Spleen (tissue), 11 donors: ENCODE data around the gene PTER. TPM values are rescaled to one million over a fixed set of nuclear protein-coding genes. Genes with fewer than 3 reads are reported as not detected.

Experiments used
- DNase-seq: peaks from one replicate; pipeline ENCODE4 v3.0.0-alpha.2; 2020
- H3K27ac ChIP-seq, 8 donors: fragments of 200-600 bp; sonication (generic) in 7 of 8; 1 replicate in 4 of 8; 2 replicates in 4 of 8; pipeline versions ENCODE4 v1.5.0 to v1.8.0; 2016 to 2021; ENCODE audit warnings: inconsistent platforms in 4 of 8, mild to moderate bottlenecking in 4 of 8, moderate library complexity in 1 of 8
- H3K27me3 ChIP-seq, 7 donors: fragments of 200-600 bp; sonication (generic) in 6 of 7; replicated peaks in 1 of 7; 1 replicate in 4 of 7; 2 replicates in 3 of 7; pipeline versions ENCODE4 v1.5.0 to v1.8.0; 2016 to 2021; ENCODE audit warnings: inconsistent platforms in 3 of 7, mild to moderate bottlenecking in 1 of 7
- H3K36me3 ChIP-seq, 6 donors: fragments of 200-600 bp; sonication (generic) in 5 of 6; 1 replicate in 4 of 6; 2 replicates in 2 of 6; pipeline versions ENCODE4 v1.5.0 to v1.8.0; 2016 to 2021; ENCODE audit warnings: inconsistent platforms in 2 of 6
- H3K4me1 ChIP-seq, 6 donors: fragments of 200-600 bp; sonication (generic) in 5 of 6; 1 replicate in 3 of 6; 2 replicates in 3 of 6; pipeline versions ENCODE4 v1.5.0 to v1.8.0; 2016 to 2021; ENCODE audit warnings: inconsistent platforms in 3 of 6
- H3K4me3 ChIP-seq, 8 donors: fragments of 200-600 bp; sonication (generic) in 7 of 8; 1 replicate in 4 of 8; 2 replicates in 4 of 8; pipeline versions ENCODE4 v1.5.0 to v1.8.0; 2016 to 2021; ENCODE audit warnings: inconsistent platforms in 4 of 8, mild to moderate bottlenecking in 4 of 8, moderate library complexity in 2 of 8
- H3K9me3 ChIP-seq, 8 donors: fragments of 200-600 bp; sonication (generic) in 7 of 8; 1 replicate in 4 of 8; 2 replicates in 4 of 8; pipeline versions ENCODE4 v1.5.0 to v1.8.0; 2016 to 2021; ENCODE audit warnings: inconsistent platforms in 4 of 8
- POLR2A ChIP-seq, 3 donors: fragments of 450-650 bp; IDR thresholded peaks; one replicate each; pipeline ENCODE4 v1.5.1; 2017; ENCODE audit warnings: antibody characterized with exemption in 3 of 3, mild to moderate bottlenecking in 1 of 3
- POLR2AphosphoS5 ChIP-seq, 3 donors: sonication (generic); formaldehyde crosslinking; IDR thresholded peaks; one replicate each; pipeline ENCODE4 v1.5.1; 2017; ENCODE audit warnings: antibody characterized with exemption in 3 of 3
- WGBS, 5 donors: extraction: QIAGEN DNeasy Blood & Tissue Kit in 3 of 5; methylation state at CpG; one replicate each; pipeline versions ENCODE4 v1.1.5 to v1.1.7; 2013 to 2018; 5-methylcytosine and 5-hydroxymethylcytosine counted together
- intact Hi-C: fragments of 100-400 bp; cut with DNase I; formaldehyde crosslinking; loops from one replicate; pipeline ENCODE4 v1.15.0; 2023; ENCODE audit warnings: low total_unique reads
- polyA plus RNA-seq, 3 donors: library from polyadenylated mRNA; stranded (reverse); fragments of 200-250 nt; gene quantifications; one replicate each; pipeline ENCODE4 v1.2.1, GENCODE V29; 2013
- total RNA-seq, 7 donors: library from RNA; depleted of rRNA in 3 of 7; stranded (reverse); fragments of >200 nt in 3 of 7; fragmentation: NEBNext Ultra II Directional in 4 of 7; extraction: Animal tissue kit (Norgen Biotek cat#: 25700) in 4 of 7; gene quantifications; one replicate each; pipeline versions ENCODE4 v1.1.0 to v1.2.1, GENCODE V29; 2016 to 2021
- TF ChIP-seq, protein P1 (sequence below), 11 experiments: fragments of 200-600 bp in 7 of 11; fragments of 450-650 bp in 4 of 11; sonication (generic) in 4 of 11; IDR thresholded peaks in 8 of 11; conservative IDR thresholded peaks in 3 of 11; 1 replicate in 7 of 11; 2 replicates in 4 of 11; pipeline versions ENCODE4 v1.4.0 to v1.8.0; 2016 to 2021; ENCODE audit warnings: antibody characterized with exemption in 11 of 11, inconsistent platforms in 4 of 11, mild to moderate bottlenecking in 1 of 11
- donor health status: healthy with polysubstance abuse.
- donor health status: DM: no; HTN: no; CAD: no; lungs with moderate emphysema.
- donor health status: DM: no; HTN: no; CAD: no.
- donor health status: Bipolar disorder and iron deficiency.
- donor health status: healthy.
- donor health status: DM: no; HTN: no; CAD: no.
- donor health status: DM: yes; HTN: yes; CAD: no.

PTER gene
- total and polyA plus RNA-seq, 10 donors, result 5.2 to 29.3 (median 19.1) TPM

DNA sequence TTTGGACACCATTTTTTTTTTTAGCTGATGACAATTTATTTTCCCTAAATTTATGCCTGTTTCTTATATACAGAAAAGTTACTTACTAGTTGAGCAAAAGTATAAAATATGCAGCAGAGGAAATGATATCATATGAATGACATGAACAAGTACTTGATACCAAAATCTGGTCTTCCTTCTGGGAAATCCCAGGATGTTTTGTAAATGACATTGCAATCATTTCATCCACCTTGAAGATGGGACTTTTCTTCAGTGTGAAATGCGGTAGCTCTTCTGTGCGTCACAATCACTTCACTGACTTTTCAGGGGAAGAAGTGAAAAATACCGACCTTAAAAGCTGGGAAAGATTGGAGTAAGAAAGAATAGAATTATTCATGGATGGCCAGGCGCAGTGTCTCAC, 61.1 kb downstream of the PTER start:
- DNase-seq, result no peak
- intact Hi-C loops, result no loop called here
- H3K9me3 ChIP-seq, result no peaks in the 10 kb centered on the region
- H3K4me1 ChIP-seq, result no peaks in the 10 kb centered on the region
- WGBS, 5 donors, result 89 to 97% (median 95%) methylated on average over 4 of the region's 4 CpGs
- TF ChIP-seq POLR2A (IDR thresholded peaks at IDR 0.05), result no peak
- TF ChIP-seq, protein P1, sequence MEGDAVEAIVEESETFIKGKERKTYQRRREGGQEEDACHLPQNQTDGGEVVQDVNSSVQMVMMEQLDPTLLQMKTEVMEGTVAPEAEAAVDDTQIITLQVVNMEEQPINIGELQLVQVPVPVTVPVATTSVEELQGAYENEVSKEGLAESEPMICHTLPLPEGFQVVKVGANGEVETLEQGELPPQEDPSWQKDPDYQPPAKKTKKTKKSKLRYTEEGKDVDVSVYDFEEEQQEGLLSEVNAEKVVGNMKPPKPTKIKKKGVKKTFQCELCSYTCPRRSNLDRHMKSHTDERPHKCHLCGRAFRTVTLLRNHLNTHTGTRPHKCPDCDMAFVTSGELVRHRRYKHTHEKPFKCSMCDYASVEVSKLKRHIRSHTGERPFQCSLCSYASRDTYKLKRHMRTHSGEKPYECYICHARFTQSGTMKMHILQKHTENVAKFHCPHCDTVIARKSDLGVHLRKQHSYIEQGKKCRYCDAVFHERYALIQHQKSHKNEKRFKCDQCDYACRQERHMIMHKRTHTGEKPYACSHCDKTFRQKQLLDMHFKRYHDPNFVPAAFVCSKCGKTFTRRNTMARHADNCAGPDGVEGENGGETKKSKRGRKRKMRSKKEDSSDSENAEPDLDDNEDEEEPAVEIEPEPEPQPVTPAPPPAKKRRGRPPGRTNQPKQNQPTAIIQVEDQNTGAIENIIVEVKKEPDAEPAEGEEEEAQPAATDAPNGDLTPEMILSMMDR (IDR thresholded peaks at IDR 0.05 in 8 of 11, conservative IDR thresholded peaks at IDR 0.05 in 3 of 11), result no peak
- no peak for TF ChIP-seq POLR2AphosphoS5 (IDR thresholded peaks at IDR 0.05)
- no peak overlapping the region for H3K4me3 ChIP-seq
- H3K36me3 ChIP-seq, result peaks cover 0 to 52% (median 0%) of the 10 kb centered on the region in 6 donors
- H3K27me3 ChIP-seq, result no peaks in the 10 kb centered on the region
- H3K27ac ChIP-seq, result no peak overlapping the region

DNA sequence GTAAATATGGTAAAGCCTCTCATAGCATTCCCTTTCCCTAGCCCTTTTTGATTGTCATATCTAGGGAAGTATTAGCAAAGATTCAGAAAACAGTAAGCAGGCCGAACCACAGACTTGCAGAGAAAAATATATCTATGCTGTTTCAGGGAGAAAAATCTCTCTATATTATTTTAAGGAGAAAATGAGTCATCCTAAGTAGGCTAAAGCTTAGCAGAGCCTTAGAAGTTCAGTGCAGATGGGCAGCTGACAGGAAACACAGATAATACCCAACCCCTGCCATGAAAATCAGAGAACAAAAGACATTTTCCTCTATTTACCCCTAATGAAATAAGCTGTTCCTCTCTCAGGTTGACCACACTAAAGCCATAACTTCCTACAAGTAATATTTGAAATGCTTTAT, 68.4 kb downstream of the PTER start:
- 79 to 97% (median 95%) methylated on average over 1 of the region's 1 CpG for WGBS, 5 donors
- no peaks in the 10 kb centered on the region for H3K4me1 ChIP-seq
- no peaks in the 10 kb centered on the region for H3K27me3 ChIP-seq
- no peak for TF ChIP-seq POLR2A (IDR thresholded peaks at IDR 0.05)
- peaks cover 0 to 73% (median 11%) of the 10 kb centered on the region in 6 donors for H3K36me3 ChIP-seq
- intact Hi-C loops, result no loop called here
- no peaks in the 10 kb centered on the region for H3K9me3 ChIP-seq
- no peak for DNase-seq
- H3K4me3 ChIP-seq, result no peak overlapping the region
- H3K27ac ChIP-seq, result no peak overlapping the region

DNA sequence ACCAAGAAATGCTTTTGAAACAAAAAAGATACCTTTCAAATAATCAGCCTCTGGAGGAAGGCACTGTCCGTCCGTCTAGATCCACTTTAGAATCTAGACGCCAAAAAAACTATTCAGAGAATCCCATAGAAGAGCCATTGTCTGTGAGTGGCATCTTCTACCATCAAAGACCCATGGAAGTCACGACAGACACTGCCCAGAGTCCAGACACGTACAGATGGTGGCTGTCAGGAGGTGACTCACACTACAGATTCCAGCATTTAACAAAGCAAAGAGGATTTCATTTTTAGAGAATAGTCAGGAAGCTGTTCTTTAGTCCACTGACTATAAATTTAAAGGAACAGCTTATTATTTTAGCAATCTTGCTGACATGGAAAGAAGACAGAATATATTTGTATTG, 73.2 kb downstream of the PTER start:
- no peaks in the 10 kb centered on the region for H3K4me1 ChIP-seq
- H3K27ac ChIP-seq, result no peak overlapping the region
- no peaks in the 10 kb centered on the region for H3K27me3 ChIP-seq
- TF ChIP-seq POLR2AphosphoS5 (IDR thresholded peaks at IDR 0.05), result no peak
- TF ChIP-seq, protein P1 (IDR thresholded peaks at IDR 0.05 in 8 of 11, conservative IDR thresholded peaks at IDR 0.05 in 3 of 11), result no peak
- WGBS, 5 donors, result 84 to 89% (median 86%) methylated on average over 5 of the region's 5 CpGs
- no peak overlapping the region for H3K4me3 ChIP-seq
- H3K9me3 ChIP-seq, result no peaks in the 10 kb centered on the region
- peaks cover 0 to 97% (median 18%) of the 10 kb centered on the region in 6 donors for H3K36me3 ChIP-seq
- no peak for DNase-seq
- intact Hi-C loops, result no loop called here

DNA sequence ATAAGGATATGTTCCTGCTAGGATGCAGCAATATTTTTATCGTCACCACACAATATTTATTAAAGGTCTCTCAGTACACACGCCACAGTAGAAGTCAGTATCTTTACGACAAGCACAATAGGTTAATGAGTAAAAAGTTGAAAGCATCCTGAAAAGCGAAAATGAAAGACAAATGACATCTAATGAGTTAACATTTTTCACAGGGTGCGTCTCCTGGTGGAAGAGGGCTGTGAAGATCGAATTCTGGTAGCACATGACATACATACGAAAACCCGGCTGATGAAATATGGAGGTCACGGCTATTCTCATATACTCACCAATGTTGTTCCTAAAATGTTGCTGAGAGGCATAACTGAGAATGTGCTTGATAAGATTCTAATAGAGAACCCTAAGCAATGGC, 74.0 kb downstream of the PTER start:
- intact Hi-C loops, result no loop called here
- Histone ChIP-seq H3K27me3 (no peaks in the 10 kb centered on the region), H3K4me1 (no peaks in the 10 kb centered on the region), H3K27ac (no peak overlapping the region), H3K4me3 (no peak overlapping the region), H3K9me3 (no peaks in the 10 kb centered on the region), H3K36me3 (peaks cover 0 to 88% (median 15%) of the 10 kb centered on the region in 6 donors)
- 92 to 94% (median 93%) methylated on average over 9 of the region's 9 CpGs for WGBS, 5 donors
- no peak for DNase-seq
- no peak for TF ChIP-seq POLR2A (IDR thresholded peaks at IDR 0.05)
- TF ChIP-seq, protein P1 (IDR thresholded peaks at IDR 0.05 in 8 of 11, conservative IDR thresholded peaks at IDR 0.05 in 3 of 11), result no peak
- no peak for TF ChIP-seq POLR2AphosphoS5 (IDR thresholded peaks at IDR 0.05)

DNA sequence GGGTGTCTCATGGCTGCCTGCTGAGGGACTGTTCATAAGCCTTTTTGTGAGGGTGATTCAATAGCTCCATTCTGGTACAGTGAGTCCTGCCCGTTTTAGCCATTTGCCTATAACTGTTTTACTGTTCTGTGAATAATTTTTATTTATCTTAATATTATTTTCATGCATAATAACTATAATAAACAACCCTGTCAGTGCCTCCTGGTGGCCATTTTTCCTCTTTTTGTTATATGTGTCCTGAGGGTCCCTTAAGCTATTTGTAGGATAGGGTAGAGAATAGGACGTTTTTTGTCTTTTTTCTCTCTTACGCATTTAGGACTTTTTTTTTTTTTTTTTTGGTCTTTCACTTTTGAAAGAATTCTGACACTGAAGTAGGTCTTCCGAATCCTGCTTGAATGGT, 82.0 kb downstream of the PTER start:
- Histone ChIP-seq H3K4me3 (no peak overlapping the region), H3K4me1 (peaks cover 10 to 30% (median 28%) of the 10 kb centered on the region in 6 donors), H3K27me3 (peaks cover 0 to 50% (median 27%) of the 10 kb centered on the region in 7 donors), H3K27ac (no peak overlapping the region), H3K9me3 (no peaks in the 10 kb centered on the region), H3K36me3 (peaks cover 0 to 10% (median 1%) of the 10 kb centered on the region in 6 donors)
- DNase-seq, result no peak
- 55 to 84% (median 75%) methylated on average over 4 of the region's 4 CpGs for WGBS, 5 donors
- intact Hi-C loops, result no loop called here
- TF ChIP-seq, protein P1 (IDR thresholded peaks at IDR 0.05 in 8 of 11, conservative IDR thresholded peaks at IDR 0.05 in 3 of 11), result no peak
- TF ChIP-seq POLR2AphosphoS5 (IDR thresholded peaks at IDR 0.05) (no peak), POLR2A (IDR thresholded peaks at IDR 0.05) (no peak)
